Ectodermal cell (in vitro differentiated cells): Measurements from ENCODE around the gene TTC4.

Source experiments
- H3K27ac ChIP-seq: 2 replicates; pipeline ENCODE4 v1.7.0; 2013; ENCODE audit warnings: mild to moderate bottlenecking, low read depth, low read length; ENCODE audit not compliant: insufficient read depth, poor library complexity, severe bottlenecking
- H3K27me3 ChIP-seq: 2 replicates; pipeline ENCODE4 v1.7.0; 2013; ENCODE audit warnings: mild to moderate bottlenecking, low read length; ENCODE audit not compliant: insufficient read depth, control insufficient read depth, poor library complexity, severe bottlenecking
- H3K36me3 ChIP-seq: one replicate; pipeline ENCODE4 v1.7.0; 2013; ENCODE audit warnings: low read length; ENCODE audit not compliant: control insufficient read depth, insufficient read depth
- H3K4me1 ChIP-seq: one replicate; pipeline ENCODE4 v1.7.0; 2013; ENCODE audit warnings: low read length; ENCODE audit not compliant: control insufficient read depth, insufficient read depth
- H3K4me3 ChIP-seq: 2 replicates; pipeline ENCODE4 v1.7.0; 2013; ENCODE audit warnings: low read depth, low read length, control low read depth; ENCODE audit not compliant: insufficient read depth
- H3K9me3 ChIP-seq: 2 replicates; pipeline ENCODE4 v1.7.0; 2013; ENCODE audit warnings: mild to moderate bottlenecking, low read length, moderate library complexity; ENCODE audit not compliant: control insufficient read depth
- WGBS, 2 experiments: methylation state at CpG; one replicate each; pipeline ENCODE4 v1.1.7; 2013; ENCODE audit warnings: missing lambda C conversion rate in 2 of 2; 5-methylcytosine and 5-hydroxymethylcytosine counted together

TTC4 gene

GRCh38 chr1:54714881-54715492 is 674 bp upstream of the TTC4 start:
- H3K27me3 ChIP-seq = peaks cover 5% of the 10 kb centered on the region
- no peaks in the 10 kb centered on the region for H3K4me1 ChIP-seq
- H3K27ac ChIP-seq = no peak overlapping the region
- WGBS, 2 experiments = 92 to 94% methylated on average over 7 of the region's 7 CpGs
- no peaks in the 10 kb centered on the region for H3K9me3 ChIP-seq
- no peaks in the 10 kb centered on the region for H3K36me3 ChIP-seq
- H3K4me3 ChIP-seq = peak overlapping the region; percentile 95

DNA sequence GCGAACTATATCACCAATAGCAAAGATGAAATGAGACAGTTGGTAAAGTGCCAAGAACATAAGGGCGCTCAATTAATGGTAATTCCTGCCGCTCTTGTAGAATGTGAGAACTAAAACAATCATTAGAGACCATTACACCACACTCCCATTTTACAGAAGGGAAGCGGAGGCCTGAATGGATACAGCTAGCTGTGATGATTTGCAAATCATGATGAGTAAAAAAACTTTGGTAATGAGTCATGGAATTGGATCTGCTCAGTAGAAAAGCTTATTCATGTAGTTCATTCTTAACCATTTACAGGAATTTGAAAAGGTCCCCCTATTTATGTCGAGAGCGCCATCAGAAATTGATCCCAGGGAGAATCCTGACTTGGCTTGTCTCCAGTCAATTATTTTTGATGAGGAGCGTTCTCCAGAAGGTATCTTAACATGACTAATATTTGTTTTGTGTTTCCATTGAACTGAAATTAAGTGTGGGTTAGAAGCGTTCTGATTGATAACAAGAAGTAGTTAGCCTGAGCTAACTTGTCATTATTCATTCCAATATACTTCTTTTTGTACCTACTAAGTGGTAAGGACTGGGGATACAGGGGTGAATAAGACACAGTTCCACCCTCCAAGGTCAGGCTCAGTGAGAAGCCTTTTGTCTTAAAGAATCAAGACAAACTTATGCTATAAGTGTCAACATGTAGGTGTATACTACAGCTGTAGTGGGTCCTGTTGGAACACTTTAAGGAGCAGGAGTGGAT is 812 bp downstream of the TTC4 start:
- Histone ChIP-seq H3K27me3 (peaks cover 5% of the 10 kb centered on the region), H3K4me1 (no peaks in the 10 kb centered on the region), H3K36me3 (no peaks in the 10 kb centered on the region), H3K27ac (no peak overlapping the region), H3K4me3 (peak overlapping the region; percentile 95), H3K9me3 (no peaks in the 10 kb centered on the region)
- WGBS, 2 experiments = 47 to 51% methylated on average over 6 to 7 of the region's 8 CpGs

GRCh38 chr1:54721719-54722118 is 6.1 kb downstream of the TTC4 start:
- peaks cover 42% of the 10 kb centered on the region for H3K36me3 ChIP-seq

GRCh38 chr1:54723985-54724384 is 8.3 kb downstream of the TTC4 start:
- H3K9me3 ChIP-seq = no peaks in the 10 kb centered on the region
- H3K4me1 ChIP-seq = no peaks in the 10 kb centered on the region
- peaks cover 56% of the 10 kb centered on the region for H3K36me3 ChIP-seq

More at GRCh38 chr1:54721719-54722118, 6.1 kb downstream of the TTC4 start:
- no peaks in the 10 kb centered on the region for H3K9me3 ChIP-seq
- no peaks in the 10 kb centered on the region for H3K4me1 ChIP-seq
- H3K27me3 ChIP-seq = no peaks in the 10 kb centered on the region
- no peak overlapping the region for H3K27ac ChIP-seq
- H3K4me3 ChIP-seq = no peak overlapping the region

DNA sequence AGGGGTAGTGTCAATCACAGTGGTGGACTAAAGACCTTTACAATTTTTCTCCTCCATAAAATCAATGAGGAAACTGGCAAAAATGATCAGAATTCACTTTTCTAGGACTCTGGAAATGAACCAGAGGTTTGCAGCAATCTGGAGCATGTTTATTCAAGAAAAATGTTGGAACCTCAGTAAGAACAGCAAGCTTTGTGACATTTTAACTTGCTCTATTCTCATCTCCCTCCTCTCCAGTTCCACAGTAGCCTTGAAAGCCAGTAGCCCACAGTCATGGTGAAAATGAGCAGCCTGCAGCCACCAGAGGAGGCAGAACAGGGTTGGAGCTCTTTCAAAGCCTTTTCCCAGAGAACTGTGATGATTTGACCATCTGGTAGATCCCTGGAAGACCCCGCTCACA is 9.1 kb downstream of the TTC4 start:
- no peak overlapping the region for H3K4me3 ChIP-seq
- H3K27ac ChIP-seq = no peak overlapping the region
- H3K27me3 ChIP-seq = no peaks in the 10 kb centered on the region
- H3K4me1 ChIP-seq = no peaks in the 10 kb centered on the region
- WGBS, 2 experiments = 98 to 100% methylated on average over 1 of the region's 1 CpG
- peaks cover 62% of the 10 kb centered on the region for H3K36me3 ChIP-seq
- no peaks in the 10 kb centered on the region for H3K9me3 ChIP-seq

More at GRCh38 chr1:54723985-54724384, 8.3 kb downstream of the TTC4 start:
- H3K27me3 ChIP-seq = no peaks in the 10 kb centered on the region
- no peak overlapping the region for H3K4me3 ChIP-seq
- no peak overlapping the region for H3K27ac ChIP-seq

- Histone ChIP-seq H3K36me3 (peaks cover 61% of the 10 kb centered on the region), H3K27me3 (no peaks in the 10 kb centered on the region), H3K4me3 (no peak overlapping the region), H3K4me1 (no peaks in the 10 kb centered on the region), H3K9me3 (no peaks in the 10 kb centered on the region), H3K27ac (no peak overlapping the region)
- 95 to 96% methylated on average over 3 of the region's 3 CpGs for WGBS, 2 experiments
Measured at GRCh38 chr1:54728027-54728426, 12.4 kb downstream of the TTC4 start.

GRCh38 chr1:54736685-54737084 is 21.0 kb downstream of the TTC4 start:
- no peak overlapping the region for H3K27ac ChIP-seq
- no peaks in the 10 kb centered on the region for H3K9me3 ChIP-seq
- 94 to 97% methylated on average over 5 of the region's 5 CpGs for WGBS, 2 experiments
- H3K4me1 ChIP-seq = no peaks in the 10 kb centered on the region
- H3K4me3 ChIP-seq = no peak overlapping the region
- no peaks in the 10 kb centered on the region for H3K27me3 ChIP-seq
- H3K36me3 ChIP-seq = peaks cover 32% of the 10 kb centered on the region

DNA sequence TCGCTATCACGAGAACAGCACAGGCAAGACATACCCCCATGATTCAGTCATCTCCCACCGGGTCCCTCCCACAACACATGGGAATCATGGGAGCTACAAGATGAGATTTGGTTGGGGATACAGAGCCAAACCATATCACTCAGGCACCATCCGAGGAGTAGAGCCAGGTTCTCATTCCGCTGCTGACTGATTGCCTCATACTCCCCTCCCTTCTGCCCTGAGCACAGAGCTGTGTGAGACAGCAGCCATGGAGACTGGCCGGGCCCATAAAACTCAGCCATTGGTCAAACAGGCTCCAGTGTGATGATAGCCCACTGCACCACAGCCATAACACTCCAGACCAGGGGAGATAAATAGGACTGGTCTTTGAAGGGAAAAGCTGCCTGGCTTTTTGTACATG is 22.6 kb downstream of the TTC4 start:
- Histone ChIP-seq H3K27ac (no peak overlapping the region), H3K4me3 (no peak overlapping the region), H3K36me3 (peaks cover 36% of the 10 kb centered on the region), H3K9me3 (no peaks in the 10 kb centered on the region), H3K4me1 (no peaks in the 10 kb centered on the region), H3K27me3 (no peaks in the 10 kb centered on the region)
- WGBS, 2 experiments = 96% methylated on average over 6 of the region's 6 CpGs

GRCh38 chr1:54741531-54741930 is 25.9 kb downstream of the TTC4 start:
- Histone ChIP-seq H3K4me1 (no peaks in the 10 kb centered on the region), H3K36me3 (peaks cover 35% of the 10 kb centered on the region), H3K4me3 (no peak overlapping the region), H3K27ac (no peak overlapping the region), H3K9me3 (no peaks in the 10 kb centered on the region), H3K27me3 (no peaks in the 10 kb centered on the region)
- WGBS, 2 experiments = 94% methylated on average over 4 of the region's 4 CpGs

DNA sequence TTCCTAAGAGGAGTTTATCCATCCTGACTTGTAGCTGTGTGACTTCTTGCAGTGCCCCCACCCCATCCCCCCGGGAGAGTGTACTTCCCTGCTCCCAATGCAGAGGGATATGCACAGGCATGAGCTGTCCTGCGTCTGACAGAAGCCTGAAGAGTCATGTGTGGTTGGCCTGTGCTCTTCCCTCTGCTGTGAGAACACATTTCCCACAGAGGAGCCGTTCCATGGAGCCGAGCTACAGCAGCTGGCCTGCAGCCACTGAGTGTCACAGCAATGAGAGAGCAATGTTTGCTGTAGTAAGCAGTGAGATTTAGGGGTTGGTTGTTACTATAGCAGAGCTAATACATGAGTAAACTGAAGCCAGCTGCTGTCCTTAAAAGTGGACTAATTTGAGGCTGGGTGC is 26.6 kb downstream of the TTC4 start:
- no peaks in the 10 kb centered on the region for H3K4me1 ChIP-seq
- no peaks in the 10 kb centered on the region for H3K27me3 ChIP-seq
- no peak overlapping the region for H3K27ac ChIP-seq
- H3K36me3 ChIP-seq = peaks cover 28% of the 10 kb centered on the region
- H3K9me3 ChIP-seq = no peaks in the 10 kb centered on the region
- no peak overlapping the region for H3K4me3 ChIP-seq
- WGBS, 2 experiments = 96 to 97% methylated on average over 4 of the region's 4 CpGs
